NCI-H2107 treated with DMSO at 0.1 percent for 48 hours (cell line): ENCODE data around the gene BTBD16.

ENCODE experiments used
- DNase-seq: peaks from one replicate; lab custom pipeline; 2025; ENCODE audit not compliant: unreplicated experiment; lab: John Stamatoyannopoulos, UW

BTBD16 gene

DNA sequence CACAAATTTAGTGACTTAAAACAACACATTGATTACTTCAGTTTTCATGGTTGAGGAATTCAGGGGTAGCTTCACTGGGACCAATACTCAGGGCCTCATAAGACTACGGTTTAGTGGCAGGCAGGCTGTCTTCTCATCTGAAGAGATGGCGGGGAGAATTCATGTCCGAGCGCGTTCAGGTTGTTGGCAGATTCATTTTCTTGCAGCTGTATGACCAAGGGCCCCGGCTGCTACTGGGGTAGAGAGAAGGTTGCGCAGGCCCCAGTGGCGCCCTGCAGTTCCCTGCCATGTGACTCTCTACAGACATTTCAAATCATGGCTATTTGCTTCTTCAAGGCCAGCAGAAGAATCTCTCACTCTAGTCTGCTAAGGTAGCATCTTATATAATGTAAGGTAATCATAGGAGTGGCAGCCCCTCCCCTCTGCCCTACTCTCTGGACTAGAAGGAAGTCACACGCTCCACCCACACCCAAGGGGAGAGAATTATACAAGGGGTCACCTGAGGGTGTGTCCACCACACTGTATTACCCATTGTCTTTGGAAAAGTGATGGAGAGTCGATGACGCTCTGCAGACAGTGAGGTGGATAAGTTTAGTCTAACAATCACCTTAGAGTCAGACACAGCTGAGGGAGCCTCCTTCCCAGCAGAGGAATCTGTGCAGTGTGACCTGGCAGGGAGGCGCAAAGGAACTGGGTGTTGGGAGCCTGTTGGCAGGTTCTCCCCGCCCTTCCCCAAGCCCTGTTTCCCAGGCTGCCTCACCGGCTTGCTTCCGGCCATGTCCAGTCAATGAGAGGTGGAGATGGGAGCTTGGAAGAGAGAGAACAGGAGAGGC is 67.7 kb downstream of the BTBD16 start:
- DNase-seq, result no peak

DNA sequence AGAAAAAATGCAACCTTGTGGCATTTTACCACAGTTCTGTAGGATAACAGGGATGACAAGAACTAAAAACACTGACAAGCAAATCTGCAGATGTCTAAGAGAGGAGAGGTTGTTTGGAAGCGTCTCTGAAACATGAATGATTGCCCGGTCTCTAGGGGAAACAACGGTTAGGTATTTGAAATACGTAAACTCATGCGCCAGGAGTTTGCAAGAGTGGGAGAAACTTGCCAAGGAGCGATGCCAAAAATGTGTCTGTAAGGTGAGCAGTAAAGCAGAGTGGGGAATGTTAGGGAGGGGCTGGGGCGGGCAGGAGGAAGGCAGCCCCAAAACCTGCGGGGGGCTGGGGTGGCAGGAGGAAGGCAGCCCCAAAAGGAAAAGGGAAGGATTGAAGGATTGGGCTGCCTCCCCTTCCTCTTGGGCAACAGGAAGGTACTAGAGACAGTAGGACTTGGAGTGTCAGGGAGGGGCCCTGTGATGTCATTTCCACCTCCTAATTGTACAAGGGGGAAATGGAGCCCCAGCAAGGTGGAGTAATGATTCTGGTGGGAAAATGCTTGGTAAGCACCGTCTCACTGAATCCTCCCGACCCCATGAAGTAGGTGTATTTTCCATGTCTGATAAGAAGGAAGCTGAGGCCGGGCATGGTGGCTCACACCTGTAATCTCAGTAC is 70.2 kb downstream of the BTBD16 start:
- DNase-seq, result no peak

DNA sequence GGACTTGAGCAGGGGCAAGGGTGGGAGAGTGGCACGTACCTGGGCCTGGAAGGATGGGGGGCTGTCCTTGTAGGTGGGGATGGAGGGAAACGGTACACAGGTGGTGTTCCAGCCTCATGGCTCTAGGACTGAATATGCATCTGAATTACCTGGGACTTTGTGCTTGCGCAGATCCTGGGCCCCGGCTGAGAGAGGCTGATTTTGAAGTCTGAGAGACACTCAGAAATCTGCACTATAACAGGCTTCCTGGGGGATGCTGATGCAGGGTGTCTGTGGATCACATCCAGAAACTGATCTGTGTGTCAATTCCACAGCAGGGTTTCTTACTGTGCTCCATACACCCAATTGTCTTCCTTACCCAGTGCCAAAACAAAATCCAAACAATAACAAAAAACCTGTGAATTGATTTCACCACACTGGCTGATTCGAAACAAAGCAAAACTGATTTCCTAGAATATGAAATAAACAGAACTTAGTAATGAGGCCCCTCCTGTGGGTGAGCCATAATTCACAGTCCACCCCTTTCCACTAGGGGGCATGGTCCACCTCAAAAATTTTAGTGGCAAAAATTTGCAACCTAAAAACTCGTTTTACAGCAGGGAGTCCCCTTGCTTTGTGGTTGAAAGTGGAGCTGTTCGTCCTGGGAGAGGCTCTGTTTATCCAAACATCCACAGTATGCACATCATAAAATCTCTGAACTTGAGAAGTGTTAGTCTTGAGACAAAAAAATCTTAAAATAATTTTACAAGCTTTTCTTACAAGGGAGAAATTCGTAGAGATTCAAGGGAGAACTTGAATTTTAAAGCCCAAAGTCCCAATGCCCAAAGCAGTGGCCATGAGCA is 71.4 kb downstream of the BTBD16 start:
- DNase-seq, result peak; percentile 13

DNA sequence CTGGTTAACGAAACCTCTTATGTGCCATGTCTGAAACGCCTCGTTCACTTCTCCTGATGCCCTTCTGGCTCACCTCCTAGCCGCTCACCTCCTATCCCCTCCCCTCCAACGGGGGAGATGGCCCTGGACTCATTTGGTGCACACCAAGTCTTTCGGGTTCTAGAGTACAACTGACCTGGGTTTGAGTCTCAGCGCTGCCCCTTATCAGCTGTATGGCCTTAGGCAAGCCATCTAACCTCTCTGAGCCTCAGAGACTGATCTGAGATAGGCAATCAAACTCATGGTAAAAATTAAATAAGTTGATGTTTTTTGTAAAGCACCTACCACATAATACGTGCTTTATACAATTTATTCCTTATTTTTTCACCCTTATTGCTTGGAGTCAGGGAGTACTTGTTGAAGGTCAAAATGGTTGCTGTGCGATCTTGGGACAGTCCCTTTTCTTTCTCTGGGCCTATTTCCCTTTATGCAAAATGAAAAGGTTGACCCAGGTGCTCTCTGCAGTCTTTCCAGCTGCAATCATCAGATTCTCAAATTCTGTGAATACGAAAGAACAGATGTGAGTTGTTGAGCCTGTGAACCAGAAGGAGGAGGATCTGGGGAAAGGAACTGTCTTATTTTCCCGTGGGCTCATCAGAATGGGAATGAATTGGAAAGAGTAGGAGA is 72.2 kb downstream of the BTBD16 start:
- no peak for DNase-seq

DNA sequence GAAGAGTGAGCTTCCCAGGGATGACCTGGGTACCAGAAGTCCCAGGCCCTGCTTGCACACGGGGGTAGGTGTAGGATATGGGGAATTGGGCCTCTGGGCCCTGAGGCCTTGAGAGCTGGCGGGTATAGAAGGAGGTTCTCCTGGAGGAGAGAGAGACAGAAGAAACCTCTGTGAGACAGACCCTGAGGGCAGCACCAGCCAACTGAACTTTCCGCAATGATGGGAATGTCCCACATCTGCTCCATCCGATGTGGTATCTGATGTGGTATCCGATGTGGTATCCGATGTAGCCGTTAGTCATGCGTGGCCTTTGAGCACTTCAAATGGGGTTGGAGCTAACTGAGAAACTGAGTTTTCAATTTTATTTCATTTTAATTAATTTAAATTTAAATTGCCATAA is 72.8 kb downstream of the BTBD16 start:
- DNase-seq, result no peak

DNA sequence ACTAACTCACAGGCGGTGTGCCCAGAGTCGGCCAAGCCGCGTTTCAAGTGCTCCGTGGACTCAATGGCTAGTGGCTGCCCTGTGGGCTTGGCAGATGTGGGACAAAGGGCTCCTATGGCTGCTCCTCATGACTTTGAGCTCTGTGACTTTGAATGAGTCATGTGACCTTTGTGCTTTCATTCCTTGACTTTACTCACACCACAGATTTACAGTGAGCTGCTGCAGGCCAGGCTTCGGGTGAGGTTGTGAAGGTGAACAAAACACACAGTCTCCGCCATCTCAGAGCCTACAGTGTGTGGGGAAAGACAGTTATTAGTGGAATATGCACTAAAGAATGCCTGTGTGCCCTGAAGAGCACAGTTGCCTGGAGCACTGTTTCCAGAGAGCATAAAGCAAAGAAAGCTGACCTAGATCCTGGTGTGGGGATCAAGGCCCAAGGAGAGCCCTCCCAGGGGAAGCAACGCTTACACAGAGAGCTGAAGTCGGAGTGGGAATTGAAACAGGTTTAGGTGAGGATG is 73.7 kb downstream of the BTBD16 start:
- no peak for DNase-seq

DNA sequence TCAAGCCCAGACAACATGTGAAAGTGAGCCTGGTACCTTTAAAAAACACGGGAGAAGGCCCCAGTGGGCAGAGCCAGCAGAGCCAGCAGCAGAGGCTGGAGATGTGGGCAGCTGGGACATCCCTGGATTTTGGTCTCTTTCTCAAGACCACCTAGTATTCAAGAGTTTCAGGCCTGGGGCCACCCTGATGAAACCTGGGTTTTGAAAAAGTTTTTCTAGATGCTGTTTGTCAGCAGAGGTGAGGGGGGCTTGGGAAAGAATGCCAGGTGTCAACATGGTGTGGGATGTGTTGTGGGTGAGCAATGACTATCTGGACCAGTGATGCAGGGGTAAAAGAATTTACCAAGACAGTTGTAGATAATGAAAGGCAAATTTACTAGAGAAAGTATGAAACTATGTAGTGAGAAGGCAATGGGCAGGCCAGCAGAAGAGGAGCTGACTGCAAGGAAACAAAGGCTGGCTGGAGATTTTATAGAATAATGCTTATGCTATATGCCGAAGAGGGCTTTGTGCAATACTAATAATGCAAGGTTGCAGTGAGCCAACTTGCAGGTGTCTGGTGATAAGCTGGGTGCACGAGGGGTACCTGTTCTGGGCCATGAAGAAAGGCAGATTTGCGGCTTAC is 75.3 kb downstream of the BTBD16 start:
- no peak for DNase-seq

DNA sequence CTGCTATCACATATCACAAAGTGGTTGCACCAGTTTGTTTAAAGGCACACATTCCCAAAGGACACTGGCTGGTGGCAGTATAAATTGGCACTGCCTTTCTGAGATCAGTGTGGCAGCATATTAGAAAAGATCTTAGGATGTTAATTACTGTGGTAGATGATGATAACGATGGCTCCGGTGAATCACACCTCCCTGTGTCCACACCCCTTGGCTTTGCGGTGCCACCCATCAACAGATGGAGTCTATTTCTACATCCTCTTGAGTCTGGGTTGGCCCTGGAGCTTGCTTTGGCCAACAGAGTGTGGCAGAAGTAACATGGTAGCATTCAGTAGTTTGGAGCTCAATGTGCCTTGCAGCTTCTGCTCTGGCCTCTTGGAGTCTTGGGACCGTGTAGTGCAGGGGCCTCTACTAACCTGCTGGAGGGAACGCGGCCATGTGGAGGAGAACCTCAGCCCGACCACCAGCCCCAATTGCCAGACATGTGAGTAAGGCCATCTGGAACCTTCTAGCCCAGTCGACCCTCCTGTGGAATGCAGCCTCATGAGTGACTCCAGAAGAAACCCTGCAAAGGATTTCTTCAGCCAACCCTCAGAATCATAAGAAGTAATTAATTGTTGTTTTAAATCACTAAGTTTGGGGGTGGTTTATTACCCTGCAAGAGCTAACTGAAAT is 76.2 kb downstream of the BTBD16 start:
- DNase-seq, result no peak

DNA sequence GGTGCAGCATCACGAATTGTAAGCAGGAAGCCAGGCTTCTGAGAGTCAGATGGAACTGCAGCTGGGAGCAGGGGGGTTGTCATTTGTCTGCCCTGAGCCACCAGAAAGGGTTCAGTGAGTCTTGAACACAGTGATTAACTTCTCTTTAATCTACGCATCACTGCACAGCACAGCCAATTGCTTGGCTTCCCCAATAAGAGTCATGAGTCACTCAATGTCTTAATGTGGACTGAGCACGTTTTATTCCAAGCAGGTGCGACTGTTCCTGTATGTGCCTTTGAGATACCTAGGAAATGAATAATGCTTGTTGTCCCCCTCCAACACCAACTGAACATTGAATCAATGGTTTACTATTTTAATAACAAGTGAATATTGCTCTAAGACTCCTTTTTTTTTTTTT is 77.4 kb downstream of the BTBD16 start:
- peak; percentile 31 for DNase-seq

DNA sequence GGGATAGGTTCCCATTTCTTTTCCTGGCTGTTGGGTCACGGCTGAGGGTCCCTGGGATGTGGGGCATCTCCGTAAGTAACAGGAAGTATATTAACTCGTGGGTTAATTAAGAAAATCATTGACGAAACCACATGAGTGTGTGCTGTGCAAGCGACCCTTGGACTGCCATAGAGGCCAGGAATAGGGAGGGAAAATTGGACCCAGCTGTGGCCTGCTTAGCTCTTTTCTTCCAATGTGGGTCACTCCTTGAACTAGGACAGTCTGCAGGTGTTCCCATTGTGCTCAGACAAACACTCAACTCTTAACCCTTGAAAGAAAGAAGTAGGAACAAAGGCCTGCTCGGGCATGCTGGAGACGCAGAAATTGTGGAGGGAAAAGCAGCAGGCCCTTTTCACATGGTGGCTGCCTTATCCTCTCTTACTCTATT is 77.9 kb downstream of the BTBD16 start:
- DNase-seq, result peak; percentile 44

DNA sequence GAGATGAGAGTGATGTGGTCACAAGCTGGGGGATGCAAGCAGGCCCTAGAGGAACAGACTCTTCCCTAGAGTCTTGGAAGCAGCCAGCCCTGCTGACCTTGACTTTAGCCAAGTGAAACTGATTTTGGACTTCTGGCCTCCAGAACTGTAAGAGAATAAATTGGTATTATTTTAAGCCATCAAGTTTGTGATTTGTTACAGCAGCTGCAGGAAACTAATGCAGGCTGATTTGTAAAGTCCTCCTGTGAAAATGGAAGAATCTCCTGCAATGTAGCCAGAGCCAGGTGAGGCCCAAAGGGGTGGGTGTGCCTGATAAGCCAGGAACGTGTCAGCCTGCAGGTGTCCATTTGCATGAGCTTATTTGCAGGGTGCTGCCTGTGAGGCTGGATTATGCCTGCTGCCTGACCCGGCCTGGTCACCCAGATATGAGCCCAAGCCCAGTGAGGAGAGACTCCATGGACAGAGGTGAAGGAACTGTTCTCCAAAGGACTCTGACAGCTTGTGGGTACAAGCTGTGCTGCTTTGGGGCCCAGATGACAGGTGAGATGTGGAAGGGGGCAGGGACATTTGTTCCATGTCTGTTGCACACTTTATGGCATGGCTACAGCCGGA is 78.8 kb downstream of the BTBD16 start:
- no peak for DNase-seq

DNA sequence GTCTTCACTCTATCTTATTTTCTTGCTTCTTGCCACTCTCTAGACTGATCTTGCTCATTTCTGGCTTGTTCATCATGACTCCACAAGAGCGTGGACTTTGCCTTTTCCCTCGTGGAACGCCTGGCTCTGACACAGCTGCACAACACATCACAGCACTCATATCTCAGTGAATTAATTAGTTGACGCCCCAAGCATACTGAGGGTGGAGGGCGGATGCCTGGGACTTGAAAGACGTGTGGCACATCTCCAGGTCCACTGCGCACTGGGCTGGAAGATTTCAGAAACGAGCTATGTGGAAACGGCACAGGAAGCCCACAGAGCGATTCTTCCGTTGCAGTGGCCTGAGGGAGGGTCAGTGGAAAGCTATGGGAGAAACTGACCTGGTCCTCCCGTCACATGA is 79.8 kb downstream of the BTBD16 start:
- no peak for DNase-seq

DNA sequence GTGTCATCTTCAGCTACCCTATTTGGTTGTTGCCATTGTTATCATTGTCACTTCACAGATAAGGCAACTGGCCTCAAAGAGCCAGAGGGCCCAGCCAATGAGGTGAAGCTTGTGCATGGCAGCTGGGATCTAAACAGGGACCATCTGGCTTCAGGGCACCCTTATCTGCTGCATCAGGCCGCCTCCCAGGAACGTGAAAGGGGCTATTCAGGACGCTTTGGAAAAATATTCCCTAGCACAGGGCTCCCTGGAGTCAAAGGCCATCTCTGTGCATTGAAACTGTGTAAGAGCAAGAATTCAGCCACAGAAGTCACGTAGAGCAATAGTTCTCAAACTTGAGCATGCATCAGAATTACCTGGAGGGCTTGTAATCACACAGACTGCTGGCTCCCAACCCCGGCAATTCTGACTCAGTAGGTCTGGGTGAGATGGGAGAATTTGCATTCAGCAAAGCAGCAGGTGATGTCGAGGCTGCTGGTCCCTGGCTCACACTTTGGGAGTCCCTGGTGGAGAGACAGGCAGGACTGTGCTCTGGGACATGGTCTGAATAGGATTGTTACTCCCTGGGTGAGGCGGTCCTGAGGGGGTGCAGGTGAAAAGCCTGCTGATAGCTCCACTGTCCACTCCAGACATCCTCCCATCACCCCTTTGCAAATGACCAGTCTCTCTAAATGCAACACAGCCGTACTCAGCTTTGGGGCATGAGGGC is 81.9 kb downstream of the BTBD16 start:
- no peak for DNase-seq

DNA sequence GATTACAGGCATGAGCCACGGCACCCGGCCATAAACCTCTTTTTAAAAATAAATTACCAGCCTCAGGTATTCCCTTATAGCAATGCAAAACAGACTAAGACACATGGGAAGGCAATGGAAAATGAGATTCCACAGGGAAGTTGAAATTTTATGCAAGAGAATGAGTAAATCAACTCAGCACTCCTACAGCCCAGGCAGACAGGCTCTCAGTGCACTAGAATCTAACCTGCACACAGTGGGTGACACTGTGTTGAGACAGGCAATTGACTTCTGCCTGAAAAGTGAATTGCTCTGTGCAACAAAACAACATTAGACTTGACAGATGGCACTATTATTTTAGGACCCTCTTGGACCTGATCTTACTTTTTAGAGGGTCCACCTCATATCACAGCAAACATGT is 83.3 kb downstream of the BTBD16 start:
- DNase-seq, result no peak

DNA sequence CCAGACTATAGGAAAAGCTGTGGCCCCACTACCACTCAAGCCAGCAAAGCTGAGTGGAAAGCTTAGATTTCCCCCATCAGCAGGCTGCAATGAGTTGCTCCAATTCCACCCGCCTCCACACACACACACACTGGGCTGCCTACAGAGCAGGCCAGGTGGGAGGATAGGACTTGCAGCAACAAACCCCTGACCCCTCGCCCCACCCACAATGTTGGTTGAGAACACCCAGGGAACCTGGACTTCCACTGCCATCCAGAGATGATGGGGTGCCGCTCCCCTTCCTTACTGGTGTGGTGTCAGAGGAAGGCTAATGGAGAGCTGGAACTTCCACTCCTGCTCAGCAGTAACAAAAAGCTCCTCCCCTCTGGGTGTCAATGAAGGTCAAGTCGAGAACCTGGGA is 86.6 kb downstream of the BTBD16 start:
- DNase-seq, result no peak

DNA sequence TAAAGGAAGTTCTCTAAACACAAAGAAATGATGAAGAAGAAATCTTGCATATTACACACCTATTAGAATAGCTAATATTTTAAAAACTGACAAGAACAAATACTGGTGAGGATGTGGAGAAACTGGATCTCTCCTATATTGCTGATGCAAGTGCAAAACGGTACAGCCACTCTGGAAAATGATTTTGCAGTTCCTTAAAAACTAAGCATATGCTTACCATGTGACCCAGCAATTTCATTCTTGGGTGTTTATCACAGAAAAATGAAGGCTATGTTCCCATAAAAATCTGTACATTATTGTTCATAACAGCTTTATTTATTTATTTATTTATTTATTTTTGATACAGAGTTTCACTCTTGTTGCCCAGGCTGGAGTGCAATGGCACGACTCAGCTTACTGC is 88.5 kb downstream of the BTBD16 start:
- no peak for DNase-seq

DNA sequence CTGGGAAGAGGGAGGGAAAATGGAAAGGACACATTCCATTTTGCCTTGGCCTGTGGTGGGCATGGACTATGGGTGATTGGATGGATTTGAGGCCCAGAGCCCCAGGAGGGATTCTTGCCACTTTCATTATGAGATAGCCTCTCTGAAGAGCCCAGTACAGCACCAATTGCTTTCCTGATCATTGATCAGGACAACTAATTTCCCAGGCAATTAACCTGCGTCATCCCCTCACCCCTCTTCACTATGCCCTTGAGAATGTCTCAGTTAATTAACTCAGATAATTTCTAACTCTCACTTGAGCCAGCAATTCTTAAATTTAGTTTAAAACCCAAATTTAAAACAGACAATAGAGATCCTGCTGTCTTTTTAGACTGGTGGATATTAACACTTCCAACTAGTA is 90.0 kb downstream of the BTBD16 start:
- DNase-seq, result no peak

DNA sequence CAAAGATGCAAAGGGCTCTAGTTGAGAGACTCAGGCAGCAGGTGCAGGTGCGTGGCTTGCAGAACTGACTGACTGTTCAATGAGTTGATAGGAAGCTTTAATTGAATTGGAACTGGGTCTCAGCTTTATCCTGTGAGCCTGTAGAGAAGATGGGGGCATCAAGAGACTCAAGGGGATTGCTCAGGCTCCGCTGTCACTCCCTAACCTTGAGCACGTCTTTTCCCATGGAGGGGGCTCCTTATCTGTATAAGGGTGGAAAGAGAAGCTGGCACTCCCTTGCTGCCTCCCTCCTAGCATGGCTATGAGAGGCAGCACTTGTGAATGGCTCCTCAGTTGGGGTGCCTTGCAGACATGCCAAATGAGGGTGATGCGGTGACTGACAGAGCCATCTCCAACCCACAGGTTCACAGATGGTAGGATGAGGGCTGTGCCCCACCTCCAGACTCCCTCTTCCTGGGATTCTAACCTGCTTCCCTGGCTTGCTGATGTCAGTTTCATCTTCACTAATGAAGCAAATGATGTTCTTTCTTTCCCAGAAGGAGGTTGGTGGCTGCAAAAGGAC is 91.0 kb downstream of the BTBD16 start:
- no peak for DNase-seq

DNA sequence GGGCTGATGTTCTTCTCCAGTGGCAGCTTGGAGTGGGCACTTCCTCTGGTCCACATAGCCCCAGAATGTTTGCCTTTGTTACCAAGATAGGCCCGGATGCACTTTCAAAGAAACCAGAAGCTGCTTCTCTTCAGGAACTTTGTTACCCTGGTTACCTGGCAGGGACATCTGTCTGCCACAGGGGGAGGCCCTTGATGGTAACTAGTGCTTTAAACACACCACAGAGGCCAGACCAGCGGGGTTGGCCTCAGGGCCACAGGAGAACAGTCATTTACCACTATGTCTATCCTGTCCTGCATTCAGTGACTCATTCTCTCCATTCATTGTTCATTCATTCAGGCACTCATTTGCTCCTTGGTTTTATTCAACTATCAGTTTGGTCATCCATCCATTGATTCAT is 91.5 kb downstream of the BTBD16 start:
- DNase-seq, result no peak
